Measurements from ENCODE around the gene MRPL30.
A peak's percentile ranks its signal among the peaks of the same experiment; 100 is the strongest.
"Not testable (repeated sequence)": the region's sequence is repeated elsewhere in the genome, so short reads cannot be mapped to it uniquely, and the experiment has no call there.

Gene MRPL30

GRCh38 chr2:99180755-99181623 is at the start of gene MRPL30, which contains the start of gene MITD1:
Gene MRPL30, plus strand, starts transcription at chr2:99181184. Its CDS starts 5,020 bp downstream, at chr2:99186204.
Gene MITD1, minus strand, starts transcription at chr2:99181058. Its CDS starts 77 bp downstream, at chr2:99180981.
- Histone ChIP-seq H3K79me2 (ENCODE audit: insufficient read depth, low read length) (peaks cover 53% of the 10 kb centered on the region), H3K9me2 (ENCODE audit: low read depth, low read length) (no peaks in the 10 kb centered on the region), H3K4me3 (ENCODE audit: low read depth, low read length, poor library complexity, severe bottlenecking) (peak within 1 kb of the TSS; percentile 99), H3K27me3 (ENCODE audit: insufficient read depth, low read length) (no peaks in the 10 kb centered on the region), H3K9me3 (ENCODE audit: low read length) (no peaks in the 10 kb centered on the region), H3K36me3 (ENCODE audit: insufficient read depth, low read length) (0 out of 2 replicates have a peak, but pooled peaks cover 7% of the 10 kb centered on the region), H3K9ac (ENCODE audit: low read length) (peak within 1 kb of the TSS; percentile 98), H3K27ac (ENCODE audit: low read depth, low read length, poor library complexity, severe bottlenecking) (peak within 1 kb of the TSS; percentile 51), H2AFZ (ENCODE audit: low read length) (peak within 1 kb of the TSS; percentile 55; the same call in 1 of the 2 replicates), H3K4me1 (ENCODE audit: insufficient read depth, low read length, severe bottlenecking) (peaks cover 32% of the 10 kb centered on the region), H4K20me1 (ENCODE audit: insufficient read depth, low read length) (no peaks in the 10 kb centered on the region; the same call in 1 of the 2 replicates), H3F3A (ENCODE audit: insufficient read depth, low read length) (no peaks in the 10 kb centered on the region), H3K4me2 (ENCODE audit: low read length) (peak within 1 kb of the TSS; percentile 99)
- no peak for TF ChIP-seq EZH2 (IDR thresholded peaks at IDR 0.05; ENCODE audit: borderline replicate concordance, low read length)
- TF ChIP-seq CTCF (IDR thresholded peaks at IDR 0.05; ENCODE audit: low read length), result no peak

DNA sequence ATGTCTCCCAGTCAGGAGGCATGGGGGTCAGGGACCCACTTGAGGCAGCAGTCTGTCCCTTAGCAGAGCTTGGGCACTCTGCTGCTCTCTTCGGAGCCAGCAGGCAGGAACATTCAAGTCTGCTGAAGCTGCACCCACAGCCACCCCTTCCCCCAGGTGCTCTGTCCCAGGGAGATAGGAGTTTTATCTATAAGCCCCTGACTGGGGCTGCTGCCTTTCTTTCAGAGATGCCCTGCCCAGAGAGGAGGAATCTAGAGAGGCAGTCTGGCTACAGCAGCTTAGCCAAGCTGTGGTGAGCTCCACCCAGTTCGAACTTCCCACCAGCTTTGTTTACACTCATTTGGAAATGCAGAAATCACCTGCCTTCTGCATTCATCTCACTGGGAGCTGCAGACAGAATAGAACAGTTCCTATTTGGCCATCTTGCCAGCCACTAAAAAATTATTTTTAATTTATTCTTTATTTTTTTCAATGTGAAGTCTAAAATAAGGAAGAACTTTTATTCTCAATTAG is 45.9 kb upstream of the MRPL30 start:
- not testable (repeated sequence) for H3K27ac ChIP-seq (ENCODE audit: low read depth, low read length, poor library complexity, severe bottlenecking); H3K4me2 ChIP-seq (ENCODE audit: low read length); H3K27me3 ChIP-seq (ENCODE audit: insufficient read depth, low read length); H3K9me3 ChIP-seq (ENCODE audit: low read length); H3K79me2 ChIP-seq (ENCODE audit: insufficient read depth, low read length); H3K9ac ChIP-seq (ENCODE audit: low read length); H3K4me1 ChIP-seq (ENCODE audit: insufficient read depth, low read length, severe bottlenecking); H4K20me1 ChIP-seq (ENCODE audit: insufficient read depth, low read length); H3K4me3 ChIP-seq (ENCODE audit: low read depth, low read length, poor library complexity, severe bottlenecking); H3K9me2 ChIP-seq (ENCODE audit: low read depth, low read length); H2AFZ ChIP-seq (ENCODE audit: low read length); H3K36me3 ChIP-seq (ENCODE audit: insufficient read depth, low read length); H3F3A ChIP-seq (ENCODE audit: insufficient read depth, low read length)

- Histone ChIP-seq H4K20me1 (ENCODE audit: insufficient read depth, low read length) (no peaks in the 10 kb centered on the region), H3K4me2 (ENCODE audit: low read length) (no peak overlapping the region), H2AFZ (ENCODE audit: low read length) (no peak overlapping the region), H3K27ac (ENCODE audit: low read depth, low read length, poor library complexity, severe bottlenecking) (no peak overlapping the region), H3K79me2 (ENCODE audit: insufficient read depth, low read length) (0 out of 2 replicates have a peak, but pooled peaks cover 3% of the 10 kb centered on the region), H3K4me3 (ENCODE audit: low read depth, low read length, poor library complexity, severe bottlenecking) (no peak overlapping the region), H3K36me3 (ENCODE audit: insufficient read depth, low read length) (no peaks in the 10 kb centered on the region), H3K9ac (ENCODE audit: low read length) (no peak overlapping the region), H3K27me3 (ENCODE audit: insufficient read depth, low read length) (no peaks in the 10 kb centered on the region), H3K9me3 (ENCODE audit: low read length) (no peaks in the 10 kb centered on the region), H3K9me2 (ENCODE audit: low read depth, low read length) (no peaks in the 10 kb centered on the region), H3F3A (ENCODE audit: insufficient read depth, low read length) (no peaks in the 10 kb centered on the region), H3K4me1 (ENCODE audit: insufficient read depth, low read length, severe bottlenecking) (peaks cover 22% of the 10 kb centered on the region)
- no peak for TF ChIP-seq CTCF (IDR thresholded peaks at IDR 0.05; ENCODE audit: low read length)
- no peak for TF ChIP-seq EZH2 (IDR thresholded peaks at IDR 0.05; ENCODE audit: borderline replicate concordance, low read length)
These were observed 42.0 kb upstream of the MRPL30 start for GRCh38 chr2:99139003-99139402.

Measured in OCI-LY1 (cell line).